NCI-H1694 (cell line): ENCODE measurements around the gene NABP2.
A peak's percentile ranks its signal among the peaks of the same experiment; 100 is the strongest.
"Not testable (repeated sequence)": the region's sequence is repeated elsewhere in the genome, so short reads cannot be mapped to it uniquely, and the experiment has no call there.

ENCODE experiments used
- DNase-seq: peaks from one replicate; lab custom pipeline; 2025; lab: John Stamatoyannopoulos, UW

Gene NABP2

DNA sequence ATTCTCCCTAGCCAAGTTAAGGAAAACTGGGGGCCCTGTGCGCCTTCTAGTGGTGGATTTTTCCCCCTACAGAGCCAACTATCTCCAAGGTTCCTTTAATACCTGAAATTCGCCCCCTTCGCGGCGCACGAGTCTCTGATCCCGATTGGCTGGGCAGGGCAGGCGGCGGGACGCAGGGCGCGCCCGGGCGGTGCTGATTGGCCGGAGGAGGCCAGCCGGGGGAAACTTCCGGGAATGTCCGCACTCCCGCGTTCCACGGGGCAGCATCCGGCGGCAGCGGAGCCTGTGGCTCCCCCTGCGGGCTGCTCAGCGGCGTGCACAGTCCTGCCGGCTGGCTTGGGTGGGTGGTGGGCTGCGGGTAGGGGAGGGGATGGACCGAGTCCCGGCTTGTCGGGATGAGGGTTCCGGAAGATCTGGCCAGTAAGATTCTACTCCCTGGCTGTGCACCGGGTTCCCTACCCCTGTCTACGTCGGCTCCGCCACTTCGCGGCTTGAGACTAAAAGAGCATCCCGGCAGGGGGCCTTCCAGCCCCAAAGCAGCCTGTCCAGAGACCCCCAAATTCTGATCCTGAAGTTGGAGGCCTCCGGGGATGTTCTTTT is at the start of gene NABP2:
NABP2 (plus strand) TSS at position 241 of the 600 bp plus-strand sequence. CDS start 515 bp downstream, outside the sequence.
- peak; percentile 85 for DNase-seq

DNA sequence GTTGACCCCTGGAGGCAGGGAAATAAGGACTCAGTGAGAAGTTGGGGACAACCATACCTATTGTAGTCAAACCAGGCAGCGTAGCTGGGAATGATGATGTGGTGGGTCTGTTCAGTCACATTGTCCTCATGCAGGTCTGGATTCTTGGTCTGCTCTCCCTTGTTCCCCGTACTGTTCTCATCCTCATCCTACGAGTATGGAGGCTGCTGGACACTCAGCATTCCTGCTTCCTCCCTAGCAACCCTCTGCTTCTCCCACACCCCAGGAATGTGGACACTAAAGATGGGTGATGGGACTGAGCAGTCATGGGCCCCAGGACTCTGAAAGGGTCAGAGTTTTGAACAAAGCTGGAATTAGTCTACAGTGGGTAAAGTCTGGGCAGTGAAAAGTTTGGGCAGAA is 45.8 kb upstream of the NABP2 start:
- DNase-seq, result no peak

DNA sequence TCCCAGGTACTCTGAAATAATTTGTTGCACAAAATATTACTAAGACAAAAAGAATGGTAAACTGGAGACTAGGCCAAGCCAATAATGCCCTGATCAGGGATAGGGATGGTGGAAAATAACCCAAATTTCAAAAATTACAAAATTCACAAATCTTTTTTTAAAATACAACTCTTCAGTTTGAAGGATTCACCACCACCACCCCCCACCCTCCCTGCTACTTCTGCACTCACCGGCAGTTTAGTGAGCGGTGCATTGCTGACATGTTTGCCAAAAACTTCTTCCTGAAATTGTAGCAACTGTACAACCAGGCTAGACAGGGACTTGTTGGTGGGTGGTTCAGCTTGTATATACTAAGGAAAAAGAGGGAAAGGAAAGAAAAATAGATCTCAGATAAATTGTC is 37.2 kb upstream of the NABP2 start:
- no peak for DNase-seq

DNA sequence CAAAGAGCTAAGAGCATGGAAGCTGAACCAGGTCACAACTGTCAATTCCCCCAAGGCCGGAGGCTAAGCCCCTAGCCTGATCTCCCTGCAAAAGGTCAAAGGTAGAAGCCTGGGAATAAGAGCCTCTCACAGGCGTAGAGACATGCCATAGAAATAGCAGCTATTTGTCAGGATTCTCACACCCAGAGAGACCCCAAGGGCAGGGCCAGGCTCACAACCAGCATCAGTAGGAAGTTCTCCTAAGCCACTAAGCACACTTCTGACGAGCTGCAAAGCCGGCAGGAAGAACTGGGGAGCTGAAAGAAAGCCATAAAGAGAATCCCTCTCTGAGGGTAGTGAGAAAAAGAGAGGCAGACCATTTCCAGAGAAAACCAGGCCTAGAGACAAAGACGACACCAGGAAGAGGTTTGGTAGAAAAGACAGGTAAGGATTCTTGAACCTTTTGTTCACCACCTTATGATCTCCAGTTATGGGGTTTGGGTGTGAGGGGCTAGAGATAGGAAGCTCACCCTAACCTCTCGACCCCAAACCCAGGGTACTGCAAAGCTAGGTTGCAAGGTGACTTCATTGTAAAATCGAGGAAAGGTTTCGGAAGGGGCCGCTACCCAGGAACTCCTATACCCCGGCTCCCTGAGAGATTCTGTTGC is 35.9 kb upstream of the NABP2 start:
- DNase-seq, result no peak

DNA sequence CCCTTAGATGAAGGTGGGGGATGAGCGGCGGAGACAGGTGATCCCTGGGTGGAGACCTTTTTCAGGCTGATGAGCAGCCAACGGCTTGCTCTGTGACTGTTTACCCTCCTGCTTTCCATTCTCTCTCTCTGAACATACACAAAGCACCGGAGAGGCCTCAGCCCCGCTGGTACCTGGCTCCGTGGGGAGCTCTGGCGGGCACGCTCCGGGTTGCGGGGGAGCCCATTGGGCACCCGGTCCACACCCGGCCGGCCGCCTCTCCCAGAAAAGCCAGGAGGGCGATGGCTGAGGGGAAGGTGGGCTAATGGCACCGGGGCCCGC is 35.4 kb upstream of the NABP2 start:
- no peak for DNase-seq

DNA sequence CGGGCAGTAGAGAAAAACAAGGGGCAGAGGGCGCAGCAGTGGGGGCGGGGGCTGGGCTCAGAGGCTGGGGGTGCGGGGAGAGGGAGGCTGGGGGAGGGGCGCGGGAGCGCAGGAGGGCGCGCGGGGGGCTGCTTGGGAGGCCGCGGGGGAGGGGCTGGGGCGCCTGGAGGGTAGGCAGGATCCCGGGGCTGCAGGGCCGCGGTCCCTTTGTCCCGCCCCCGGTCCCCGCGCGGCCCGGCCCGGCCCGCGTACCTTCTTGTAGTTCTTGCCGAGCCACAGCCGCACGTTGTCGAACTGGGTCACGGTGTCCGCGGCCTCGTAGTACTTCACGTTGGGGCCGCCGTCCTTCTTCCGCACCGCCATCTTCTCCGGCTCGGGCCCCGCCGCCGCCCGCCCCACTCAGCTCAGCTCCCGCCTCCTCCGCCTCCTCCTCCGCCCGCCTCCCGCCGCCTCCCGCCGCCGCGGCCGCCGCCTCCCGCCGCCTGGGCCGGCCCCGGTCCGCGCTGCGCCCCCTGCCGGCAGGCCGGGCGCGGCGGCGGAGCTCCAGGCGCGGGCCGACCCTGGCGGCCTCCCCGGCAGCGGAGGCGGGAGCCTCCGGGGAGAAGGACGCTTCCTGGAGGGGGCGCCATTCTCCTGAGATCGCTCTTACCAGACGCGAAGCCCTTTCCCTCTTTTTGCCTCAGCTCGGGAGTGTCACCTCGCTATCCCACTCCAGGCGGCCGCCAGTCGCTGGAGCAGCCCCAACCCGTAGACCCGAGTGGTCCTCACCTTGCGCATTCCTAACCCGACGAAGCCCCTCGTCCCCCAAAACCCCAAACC is 34.8 kb upstream of the NABP2 start, which contains the start of gene SMARCC2:
SMARCC2 (minus strand) TSS at position 385 of the 819 bp plus-strand sequence; CDS start at position 363, 22 bp downstream.
- DNase-seq, result peak; percentile 75

DNA sequence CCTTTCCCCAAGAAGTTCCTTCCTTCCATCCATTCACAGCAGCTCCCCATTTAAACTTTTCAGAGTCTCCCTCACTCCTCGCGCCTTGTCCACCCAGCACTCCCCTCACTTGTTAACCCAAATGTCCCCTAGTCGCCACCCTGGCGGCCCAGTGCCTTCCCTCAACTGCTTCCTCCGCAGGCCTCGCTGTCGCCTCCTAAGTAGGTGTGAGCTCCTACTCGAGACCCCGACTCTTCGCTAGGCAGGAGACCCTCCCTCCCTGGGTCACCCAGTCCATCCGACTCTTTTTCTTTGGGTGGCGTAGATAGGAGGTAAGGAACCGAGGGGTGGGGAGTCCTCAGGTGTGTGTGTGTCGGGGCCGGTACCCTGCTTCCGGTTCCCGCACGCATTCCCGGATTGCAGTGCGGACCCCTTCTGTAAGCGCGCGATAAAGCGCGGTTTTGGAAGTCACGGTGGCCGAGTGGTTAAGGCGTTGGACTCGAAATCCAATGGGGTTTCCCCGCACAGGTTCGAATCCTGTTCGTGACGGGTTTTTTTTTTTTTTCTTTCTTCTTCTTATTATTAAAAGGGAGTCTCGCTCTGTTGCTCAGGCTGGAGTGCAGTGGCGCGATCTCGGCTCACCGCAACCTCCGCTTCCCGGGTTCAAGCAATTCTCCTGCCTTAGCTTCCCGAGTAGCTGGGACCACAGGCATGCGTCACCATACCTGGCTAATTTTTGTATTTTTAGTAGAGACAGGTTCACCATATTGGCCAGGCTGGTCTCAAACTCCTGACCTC is 34.0 kb upstream of the NABP2 start:
- DNase-seq, result peak; percentile 86

DNA sequence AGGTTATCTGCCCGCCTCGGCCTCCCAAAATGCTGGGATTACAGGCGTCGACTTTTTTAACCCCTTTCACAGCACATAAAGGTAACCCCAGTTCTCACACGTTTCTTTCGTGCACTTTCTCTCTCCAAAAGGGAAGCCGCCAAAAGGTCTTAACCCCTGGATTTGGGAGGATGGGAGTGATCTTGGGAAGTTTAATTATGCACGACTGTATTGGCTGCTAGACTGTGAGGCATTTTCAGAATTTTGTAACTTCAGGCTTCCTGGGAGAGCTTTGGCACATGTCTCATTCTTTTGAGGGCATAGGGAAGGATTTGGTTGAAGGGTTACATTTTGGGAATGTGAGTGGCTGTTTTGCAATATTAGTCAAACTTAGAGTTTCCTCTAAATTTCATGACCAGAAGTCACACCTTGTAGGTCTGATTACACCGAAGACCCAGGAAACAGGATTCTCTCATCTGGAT is 33.4 kb upstream of the NABP2 start:
- no peak for DNase-seq

DNA sequence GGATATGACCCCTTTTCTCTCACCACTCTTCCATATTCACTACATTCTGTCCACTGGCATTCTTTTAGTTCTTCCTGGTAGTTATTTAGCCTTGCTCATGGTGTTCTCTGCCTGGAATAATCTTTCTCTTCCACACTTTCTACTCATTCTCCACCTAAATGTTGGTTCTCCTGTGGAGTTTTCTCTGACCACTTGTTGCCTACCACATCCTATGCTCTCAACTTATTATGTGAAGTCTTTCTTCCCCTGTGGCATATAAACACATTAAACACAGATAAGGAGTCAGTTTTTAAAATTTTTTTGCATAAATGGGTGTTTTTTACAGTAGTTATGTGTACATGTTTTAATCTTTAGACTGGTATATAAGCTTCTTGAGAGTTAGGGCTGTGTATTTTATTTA is 31.6 kb upstream of the NABP2 start:
- DNase-seq, result no peak

DNA sequence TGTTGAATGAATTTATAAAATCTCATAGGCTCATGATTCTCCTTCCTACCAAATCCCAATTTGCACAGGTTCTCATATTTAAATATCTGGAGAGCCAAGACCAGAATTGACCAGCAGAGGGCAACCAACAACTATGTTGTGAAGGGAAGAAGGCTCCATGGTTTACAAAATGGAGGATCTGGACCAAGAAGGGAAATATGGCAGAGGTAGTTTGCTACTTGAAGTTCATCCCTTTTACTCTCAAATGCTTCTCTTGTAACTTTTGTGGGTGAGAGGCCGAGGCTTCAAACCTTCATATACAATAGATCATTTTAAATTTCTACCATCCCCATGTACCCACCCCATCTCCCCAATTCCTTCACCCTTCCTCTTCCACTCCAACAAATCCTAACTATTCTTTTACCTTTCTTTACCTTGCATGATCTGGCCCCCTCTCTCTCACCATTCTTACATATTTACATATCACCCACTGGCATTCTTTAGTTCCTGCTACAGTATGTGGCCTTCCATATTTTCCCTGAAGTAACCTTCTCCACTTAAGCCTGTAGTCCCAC is 31.0 kb upstream of the NABP2 start:
- peak; percentile 92 for DNase-seq

DNA sequence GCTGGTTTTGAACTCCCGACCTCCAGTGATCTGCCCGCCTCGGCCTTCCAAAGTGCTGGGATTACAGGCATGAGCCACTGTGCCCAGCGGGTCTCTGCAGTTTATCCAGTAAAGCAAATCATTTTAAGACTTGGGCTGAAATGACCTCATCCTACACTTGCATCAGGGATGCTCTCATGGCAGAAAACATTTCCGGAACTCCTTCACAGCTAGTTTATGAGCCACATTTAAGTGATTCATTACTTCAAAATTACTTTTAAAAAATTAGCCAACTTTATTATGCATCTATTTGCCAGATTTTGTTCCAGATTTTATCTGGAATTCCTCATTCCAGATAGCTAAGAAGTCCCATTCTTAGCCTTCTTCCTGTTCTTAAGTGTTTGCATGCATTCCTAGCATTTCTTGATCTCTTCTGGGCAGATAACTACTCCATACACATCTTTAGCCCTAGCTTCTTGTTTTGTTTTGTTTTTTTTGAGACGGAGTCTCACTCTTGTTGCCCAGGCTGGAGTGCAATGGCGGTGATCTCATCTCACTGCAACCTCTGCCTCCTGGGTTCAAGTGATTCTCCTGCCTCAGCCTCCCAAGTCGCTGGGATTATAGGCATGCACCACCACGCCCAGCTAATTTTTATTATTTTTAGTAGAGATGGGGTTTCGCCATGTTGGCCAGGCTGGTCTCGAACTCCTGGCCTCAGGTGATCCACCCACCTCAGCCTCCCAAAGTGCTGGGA is 27.2 kb upstream of the NABP2 start:
- not testable (repeated sequence) for DNase-seq

DNA sequence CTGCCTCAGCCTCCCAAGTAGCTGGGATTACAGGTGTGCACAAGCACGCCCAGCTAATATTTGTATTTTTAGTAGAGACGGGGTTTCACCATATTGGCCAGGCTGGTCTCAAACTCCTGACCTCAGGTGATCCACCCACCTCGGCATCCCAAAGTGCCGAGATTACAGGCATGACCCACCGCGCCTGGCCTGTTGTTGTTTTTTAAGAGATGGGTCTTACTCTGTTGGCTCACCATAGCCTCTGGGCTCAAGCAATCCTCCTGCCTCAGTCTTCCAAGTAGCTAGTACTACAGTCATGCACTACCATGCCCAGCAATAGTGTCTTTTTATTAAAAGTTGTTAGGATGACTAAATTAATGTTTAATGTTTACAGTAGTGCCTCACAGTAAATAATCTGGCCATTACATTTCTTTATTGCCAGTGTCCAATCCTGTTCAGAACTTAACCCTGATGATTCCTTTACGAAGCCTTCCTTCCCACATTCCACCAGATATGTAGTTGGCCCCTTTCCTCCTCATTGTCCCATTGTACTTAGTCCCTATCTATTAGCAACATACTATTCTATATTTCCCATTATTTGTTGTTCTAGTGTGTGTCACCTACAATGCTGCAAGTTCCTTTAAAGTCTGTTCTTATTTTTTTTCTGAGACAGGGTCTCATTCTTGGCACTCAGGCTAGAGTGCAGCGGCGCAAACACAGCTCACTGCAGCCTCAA is 26.1 kb upstream of the NABP2 start:
- no peak for DNase-seq

DNA sequence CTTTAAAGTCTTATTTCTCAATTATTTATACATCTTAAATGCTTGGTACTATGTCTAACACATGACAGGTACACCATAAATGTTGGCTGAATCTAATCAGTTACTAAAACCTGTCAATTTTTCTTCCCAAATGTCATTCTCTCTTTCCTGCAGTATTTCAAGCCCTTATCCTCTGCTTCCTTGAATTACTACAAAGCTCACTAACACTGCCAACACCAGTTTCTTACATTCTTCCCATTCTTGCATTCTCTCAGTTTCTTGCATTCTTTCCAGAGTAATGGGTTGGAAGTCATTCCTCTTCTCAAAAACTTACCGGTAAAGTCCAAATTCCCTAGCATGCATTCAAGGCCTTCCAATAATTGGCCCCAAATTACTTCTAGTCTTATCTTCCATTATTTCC is 25.3 kb upstream of the NABP2 start:
- no peak for DNase-seq

DNA sequence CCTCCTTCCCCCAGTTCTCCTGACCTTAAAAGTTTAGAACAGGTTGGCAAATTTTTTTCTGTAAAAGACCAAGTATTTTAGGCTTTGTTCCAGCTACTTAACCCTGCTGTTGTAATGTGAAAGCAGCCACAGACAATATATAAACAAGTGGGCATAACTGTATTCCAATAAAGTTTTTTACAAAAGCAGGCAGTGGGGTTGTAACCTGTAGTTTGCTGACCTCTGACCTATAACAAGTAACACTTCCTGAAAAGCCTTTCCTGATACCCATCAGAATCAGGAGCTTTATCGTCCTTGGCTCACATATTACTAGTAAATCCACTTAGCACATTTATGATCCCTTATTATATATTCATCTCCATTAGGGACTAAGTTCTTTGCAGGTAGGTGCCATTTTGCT is 21.8 kb upstream of the NABP2 start:
- no peak for DNase-seq

DNA sequence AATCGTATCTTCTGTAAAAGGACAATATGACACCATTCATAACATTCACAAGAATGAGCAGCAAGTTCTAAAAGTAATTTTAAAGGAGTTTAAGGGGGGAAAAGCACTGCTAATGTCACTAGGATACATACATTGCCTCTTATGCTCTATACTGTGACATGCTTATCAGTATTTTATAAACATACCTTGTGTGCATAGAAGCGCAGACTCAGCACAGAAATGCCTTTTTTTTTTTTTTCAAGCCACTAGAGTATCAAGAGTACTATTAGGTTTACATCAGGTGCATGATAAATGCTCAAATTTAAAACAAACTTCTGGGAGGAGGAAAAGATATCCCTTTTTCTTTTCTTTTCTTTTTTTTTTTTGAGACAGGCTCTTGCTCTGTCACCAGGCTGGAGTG is 21.3 kb upstream of the NABP2 start:
- DNase-seq, result no peak

DNA sequence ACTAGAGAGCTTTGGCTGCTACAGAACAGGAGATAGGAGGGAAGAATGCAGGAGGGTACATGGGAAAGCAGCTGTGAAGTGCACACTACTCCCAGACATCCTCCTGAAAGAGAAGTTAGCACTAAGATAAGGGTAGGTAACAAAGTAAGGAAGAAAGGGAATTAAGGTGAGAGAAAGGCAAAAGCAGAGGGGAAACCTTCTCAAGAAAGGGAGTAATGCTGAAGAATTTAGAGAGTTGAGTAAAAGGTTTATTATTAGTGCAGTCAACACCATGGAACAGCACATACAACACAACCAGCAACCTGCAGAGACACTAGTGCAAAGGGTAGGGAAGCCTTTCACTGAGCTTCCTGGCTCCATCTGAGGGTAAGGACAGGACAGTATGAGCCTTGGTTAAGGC is 19.9 kb upstream of the NABP2 start:
- DNase-seq, result no peak

DNA sequence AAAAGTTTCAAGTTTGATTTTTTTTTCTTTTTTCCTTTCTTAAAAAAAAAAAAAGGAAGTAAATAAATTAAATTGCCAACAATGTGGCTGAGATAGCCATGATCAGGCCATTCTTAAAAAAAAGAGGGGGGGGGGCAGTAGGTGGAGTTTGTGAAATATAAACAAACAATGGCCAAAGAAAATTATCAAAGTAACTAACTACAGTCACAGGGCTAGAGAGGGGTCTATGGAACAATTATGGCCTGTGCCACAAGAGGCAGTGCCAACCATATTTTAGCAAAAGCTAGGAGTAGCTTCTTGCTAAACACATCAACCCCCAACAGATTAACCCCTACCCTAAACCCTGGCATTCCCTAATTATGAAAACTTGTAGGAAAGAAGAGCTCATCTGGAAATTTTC is 18.7 kb upstream of the NABP2 start:
- no peak for DNase-seq

DNA sequence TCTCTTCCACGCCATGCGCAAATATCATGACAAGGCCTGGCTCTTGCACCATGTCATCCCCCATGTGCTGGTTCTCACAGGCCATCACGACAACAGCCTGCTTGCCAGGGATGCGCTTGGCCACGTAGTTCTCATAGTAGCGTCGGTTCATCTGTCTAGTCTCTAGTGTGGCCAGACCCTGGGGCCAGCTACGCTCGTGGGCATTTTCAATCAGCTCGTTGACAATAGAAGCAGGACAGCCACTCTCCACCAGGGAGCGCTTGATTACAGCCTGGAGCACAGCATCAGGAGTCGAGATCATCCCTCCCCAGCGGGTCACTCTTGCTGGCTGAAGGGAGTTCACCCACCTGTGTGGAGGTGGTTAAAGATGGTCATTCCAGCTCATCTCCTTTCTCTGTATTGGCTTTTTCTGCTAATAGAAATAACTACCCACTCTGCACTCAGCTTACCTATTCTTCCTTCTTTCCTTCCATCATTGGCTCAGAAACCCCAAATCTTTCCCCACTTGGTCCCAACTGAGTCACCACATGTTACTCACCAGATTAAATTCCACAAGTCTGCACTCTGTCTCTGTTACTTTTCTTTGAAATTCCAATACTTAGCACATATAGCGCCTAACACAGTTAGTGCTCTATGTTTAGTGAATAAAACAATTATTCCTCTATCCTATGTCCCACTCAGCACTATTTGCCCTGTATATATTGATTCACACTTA is 17.5 kb upstream of the NABP2 start:
- no peak for DNase-seq

DNA sequence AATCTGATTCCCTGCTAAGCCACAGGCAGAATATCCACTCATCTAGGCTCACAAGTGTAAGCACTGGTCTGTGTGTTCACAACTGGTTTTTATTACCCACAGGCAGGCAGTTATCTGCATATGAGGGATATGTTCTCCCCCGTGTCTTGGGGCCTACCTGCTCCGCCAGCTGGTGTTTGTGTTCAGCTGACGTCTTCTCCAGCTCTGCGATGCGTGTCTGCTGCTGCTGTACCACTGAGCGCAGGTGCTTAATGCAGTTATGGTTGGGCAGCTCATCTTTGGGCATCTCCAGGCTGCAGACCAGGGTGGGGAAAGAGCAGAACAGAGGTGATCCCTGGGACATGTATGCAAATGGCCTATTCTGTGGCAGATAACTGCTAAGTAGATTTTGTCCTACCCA is 16.1 kb upstream of the NABP2 start:
- no peak for DNase-seq

DNA sequence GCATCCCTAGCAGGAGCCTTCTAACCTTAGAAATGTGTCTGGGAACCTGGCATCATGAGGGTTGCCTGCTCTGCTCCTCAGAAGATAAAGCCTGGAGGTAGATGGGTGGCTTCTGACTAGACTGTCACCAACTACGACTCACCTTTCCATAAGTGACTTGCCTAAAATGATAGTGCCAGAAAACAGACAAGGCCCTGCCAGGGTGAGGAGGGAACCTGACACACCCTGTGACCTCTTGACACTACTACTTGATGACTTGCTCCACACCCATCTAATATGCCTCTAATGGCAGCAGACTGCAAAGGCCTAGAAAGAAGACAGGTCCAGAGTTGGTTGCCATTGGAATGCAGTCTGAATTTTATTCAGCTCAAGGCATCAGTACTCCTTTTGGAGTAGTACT is 11.8 kb upstream of the NABP2 start:
- no peak for DNase-seq
